Stomach smooth muscle (tissue), 2 donors: ENCODE data around the gene WIZ.

Source experiments
- H3K27ac ChIP-seq: one replicate; pipeline ENCODE4 v1.7.0; 2013; ENCODE audit warnings: mild to moderate bottlenecking, low read length, inconsistent platforms
- H3K27me3 ChIP-seq, 2 donors: one replicate each; pipeline ENCODE4 v1.7.0; 2013; ENCODE audit warnings: low read length in 2 of 2; ENCODE audit not compliant: insufficient read depth in 2 of 2, control insufficient read depth in 1 of 2
- H3K36me3 ChIP-seq, 2 donors: one replicate each; pipeline ENCODE4 v1.7.0; 2013; ENCODE audit warnings: low read length in 2 of 2; ENCODE audit not compliant: control insufficient read depth in 2 of 2, insufficient read depth in 2 of 2
- H3K4me1 ChIP-seq: one replicate; pipeline ENCODE4 v1.7.0; 2013; ENCODE audit warnings: low read length; ENCODE audit not compliant: control insufficient read depth, insufficient read depth
- H3K4me3 ChIP-seq, 2 donors: one replicate each; pipeline ENCODE4 v1.7.0; 2013; ENCODE audit warnings: low read length in 2 of 2
- H3K9ac ChIP-seq, 2 donors: one replicate each; pipeline ENCODE4 v1.7.0; 2013; ENCODE audit warnings: low read length in 2 of 2, mild to moderate bottlenecking in 1 of 2
- H3K9me3 ChIP-seq, 2 donors: one replicate each; pipeline ENCODE4 v1.7.0; 2013; ENCODE audit warnings: low read length in 2 of 2; ENCODE audit not compliant: control insufficient read depth in 2 of 2
- donor health status: healthy.
- donor health status: Pancreatic carcinoma.

The WIZ gene

DNA sequence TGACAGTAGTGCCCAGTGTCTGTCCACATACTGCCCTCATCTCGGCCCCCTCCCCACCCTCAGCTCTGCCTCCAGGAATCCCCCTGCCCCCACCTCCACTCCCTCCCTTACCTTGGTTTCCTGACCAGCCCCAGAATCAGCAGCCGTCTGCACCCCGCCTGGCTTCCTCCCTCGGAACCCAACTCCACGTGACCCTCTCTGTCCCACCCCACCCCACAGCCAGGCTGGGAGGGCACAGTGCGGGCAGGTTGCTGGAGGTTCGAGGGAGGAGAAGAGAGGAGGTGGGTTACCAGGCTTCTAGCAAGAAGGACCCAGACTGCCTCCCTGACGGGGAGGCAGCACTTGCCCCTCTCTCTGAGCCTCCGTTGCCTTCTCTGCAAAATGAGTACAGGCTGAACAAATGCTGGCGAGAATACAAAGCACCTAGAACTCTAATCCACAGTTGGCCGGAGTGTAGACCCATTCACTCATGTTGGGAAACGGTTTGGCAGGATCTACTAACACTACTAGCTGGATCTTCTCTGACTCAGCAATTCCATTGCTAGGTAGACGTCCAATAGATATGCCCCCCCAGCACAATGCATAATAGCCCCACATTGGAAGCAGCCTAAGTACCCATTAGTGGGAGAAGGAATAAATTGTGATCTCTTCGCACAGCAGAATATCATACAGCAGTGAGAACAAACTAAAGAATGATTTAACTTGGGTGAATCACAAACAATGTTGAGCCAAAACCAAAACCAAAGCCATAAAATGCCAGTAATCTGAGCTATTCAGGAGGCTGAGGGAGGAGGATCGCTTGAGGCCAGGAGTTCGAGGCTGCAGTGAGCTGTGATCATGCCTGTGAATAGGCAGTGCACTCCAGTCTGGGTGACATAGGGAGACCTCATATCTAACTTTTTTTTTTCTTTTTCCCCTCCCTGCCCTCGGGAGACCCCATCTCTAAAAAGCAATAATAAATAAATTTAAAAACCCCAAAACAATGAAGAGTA, 14.9 kb upstream of the WIZ start, which contains the start of gene RASAL3:
TSS of gene RASAL3 (minus strand) at position 151 of the 992 bp plus-strand sequence. CDS start 186 bp downstream, outside the sequence.
- H3K9me3 ChIP-seq: no peaks in the 10 kb centered on the region
- H3K9ac ChIP-seq: no peak within 1 kb of the TSS
- H3K27me3 ChIP-seq: peaks cover 21 to 34% of the 10 kb centered on the region in 2 donors
- no peak within 1 kb of the TSS for H3K27ac ChIP-seq
- H3K4me1 ChIP-seq: peaks cover 7% of the 10 kb centered on the region
- peak within 1 kb of the TSS; percentile 11 to 22 for H3K4me3 ChIP-seq
- no peaks in the 10 kb centered on the region for H3K36me3 ChIP-seq

DNA sequence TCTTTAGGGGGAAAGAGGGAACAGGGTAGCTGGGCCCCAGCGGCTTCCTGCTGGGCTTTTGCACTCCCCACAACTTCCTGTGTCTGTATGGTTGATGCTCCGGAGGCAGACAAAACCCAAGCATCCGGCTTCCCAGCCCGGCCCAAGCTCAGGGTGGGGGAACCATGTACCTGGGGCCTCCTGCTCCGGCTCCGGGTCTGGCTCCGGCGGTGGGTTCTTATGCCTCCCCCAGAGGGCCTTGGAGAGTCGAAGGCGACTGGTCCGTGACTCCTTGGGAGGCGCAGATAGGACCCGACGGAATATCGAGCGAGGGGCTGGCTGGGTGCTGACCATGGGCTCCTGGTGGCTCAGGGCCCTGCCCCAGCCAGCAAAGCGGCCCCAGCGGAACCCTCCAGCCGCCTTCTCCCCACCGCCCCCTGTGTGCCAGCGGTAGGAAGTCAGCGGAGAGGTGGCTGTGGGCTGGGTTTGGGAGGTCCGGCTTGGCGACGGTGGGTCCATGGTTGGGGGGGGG, 14.2 kb upstream of the WIZ start:
- Histone ChIP-seq H3K4me3 (peak overlapping the region in 1 of 2 donors; percentile 22), H3K36me3 (no peaks in the 10 kb centered on the region), H3K4me1 (no peaks in the 10 kb centered on the region), H3K9ac (no peak overlapping the region), H3K27ac (no peak overlapping the region), H3K27me3 (peaks cover 16 to 27% of the 10 kb centered on the region in 2 donors), H3K9me3 (no peaks in the 10 kb centered on the region)

DNA sequence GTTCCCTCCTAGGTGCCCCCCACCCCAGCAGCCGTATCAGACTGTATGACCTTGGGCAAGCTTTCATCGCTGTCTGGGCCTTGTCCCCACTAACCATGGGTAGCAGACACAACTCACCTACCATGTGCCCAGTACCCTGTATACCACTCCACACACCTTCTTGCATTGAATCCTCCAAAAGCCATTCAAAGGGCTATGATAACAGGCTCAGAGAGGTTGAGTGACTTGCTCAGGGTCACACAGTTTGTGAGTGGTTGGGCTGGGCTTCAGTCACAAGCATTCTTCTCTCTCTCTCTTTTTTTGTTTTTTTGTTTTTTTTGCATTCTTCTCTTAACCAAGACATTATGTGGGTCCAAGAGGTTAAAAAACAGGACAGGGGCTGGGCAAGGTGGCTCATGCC, 11.9 kb upstream of the WIZ start:
- no peak overlapping the region for H3K4me3 ChIP-seq
- H3K4me1 ChIP-seq: peaks cover 10% of the 10 kb centered on the region
- peaks cover 21 to 27% of the 10 kb centered on the region in 2 donors for H3K27me3 ChIP-seq
- H3K9ac ChIP-seq: no peak overlapping the region
- no peaks in the 10 kb centered on the region for H3K9me3 ChIP-seq
- no peak overlapping the region for H3K27ac ChIP-seq
- H3K36me3 ChIP-seq: no peaks in the 10 kb centered on the region

DNA sequence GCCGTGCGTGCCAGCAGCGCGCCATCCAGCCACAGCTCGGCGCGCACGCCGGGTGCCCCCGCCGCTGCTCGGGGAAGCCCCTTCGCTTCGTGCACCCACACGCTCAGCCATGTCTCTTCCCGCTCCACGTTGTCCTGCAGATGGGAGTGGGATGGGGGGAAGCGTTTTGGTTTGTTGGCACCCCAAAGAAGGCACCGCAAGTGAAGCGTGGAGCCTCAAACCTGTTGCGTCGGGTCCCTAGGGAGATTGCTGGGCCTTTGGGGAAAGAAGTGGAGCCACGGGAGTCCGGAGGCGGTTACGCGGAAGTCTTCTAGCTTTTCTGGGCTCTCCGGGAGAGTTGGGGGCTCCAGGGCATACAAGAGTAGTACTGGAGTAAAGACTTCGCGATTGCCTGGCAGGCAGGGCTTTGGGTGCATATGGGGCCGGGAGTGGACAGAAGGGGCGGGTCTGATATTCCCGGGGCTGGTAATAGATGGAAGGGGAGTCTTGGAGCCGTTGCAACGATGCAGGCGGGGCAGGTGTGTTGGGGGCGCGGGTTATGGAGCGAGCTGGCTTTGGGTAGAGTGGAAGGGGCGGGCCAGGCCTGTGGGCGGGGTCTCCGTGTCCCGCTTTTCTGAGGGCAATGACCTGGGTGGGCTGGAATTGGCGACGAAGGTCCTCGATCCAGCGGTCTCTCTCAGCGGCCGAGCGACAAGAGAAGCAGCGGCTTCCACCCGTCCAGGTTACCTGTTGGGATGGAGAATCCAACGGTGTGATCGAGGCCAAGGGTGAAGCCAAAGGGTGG, 8.1 kb upstream of the WIZ start:
- no peaks in the 10 kb centered on the region for H3K9me3 ChIP-seq
- peak overlapping the region in 1 of 2 donors; percentile 44 for H3K4me3 ChIP-seq
- H3K9ac ChIP-seq: no peak overlapping the region
- H3K36me3 ChIP-seq: no peaks in the 10 kb centered on the region
- no peak overlapping the region for H3K27ac ChIP-seq
- H3K27me3 ChIP-seq: peaks cover 37 to 41% of the 10 kb centered on the region in 2 donors
- peaks cover 22% of the 10 kb centered on the region for H3K4me1 ChIP-seq

DNA sequence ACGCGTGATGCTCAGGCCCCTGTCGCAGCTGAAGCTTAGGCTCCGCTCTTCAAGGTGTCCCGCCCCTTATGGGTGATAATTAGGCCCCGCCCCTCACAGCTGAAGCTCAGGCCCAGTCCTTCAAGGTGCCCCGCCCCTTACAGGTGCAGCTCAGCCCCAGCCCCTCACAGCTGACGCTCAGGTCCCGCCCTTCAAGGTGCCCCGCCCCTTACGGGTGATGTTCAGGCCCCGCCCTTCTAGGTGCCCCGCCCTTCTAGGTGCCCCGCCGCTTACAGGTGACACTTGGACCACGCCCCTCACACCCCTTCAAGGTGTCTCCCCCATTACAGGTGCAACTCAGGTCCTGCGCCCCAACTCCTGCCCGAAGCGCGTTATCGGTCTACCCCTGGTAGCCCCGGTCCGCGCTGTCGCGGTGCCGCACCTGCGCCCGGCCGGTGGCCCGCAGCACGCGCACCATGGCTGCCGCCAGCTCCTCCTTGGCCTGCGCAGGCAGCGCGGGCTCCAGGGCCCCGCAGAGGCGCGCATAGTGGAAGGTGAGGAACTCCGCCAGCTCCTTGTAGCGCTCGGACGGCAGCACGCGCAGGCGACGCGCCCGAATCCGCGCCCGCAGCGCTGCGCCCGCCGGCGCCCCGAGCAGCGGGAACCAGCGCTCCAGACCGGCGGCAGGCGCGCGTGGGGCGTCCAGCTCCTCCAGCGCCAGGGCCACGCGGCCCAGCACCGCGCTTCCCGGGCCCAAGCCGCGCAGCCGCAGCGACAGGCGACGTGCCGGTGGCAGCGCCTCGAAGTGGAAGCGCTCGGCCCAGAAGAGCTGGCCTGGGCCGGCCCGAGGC, 7.3 kb upstream of the WIZ start:
- H3K9me3 ChIP-seq: no peaks in the 10 kb centered on the region
- no peak overlapping the region for H3K27ac ChIP-seq
- H3K4me3 ChIP-seq: peak overlapping the region in 1 of 2 donors; percentile 44
- no peak overlapping the region for H3K9ac ChIP-seq
- peaks cover 37 to 41% of the 10 kb centered on the region in 2 donors for H3K27me3 ChIP-seq
- no peaks in the 10 kb centered on the region for H3K36me3 ChIP-seq
- H3K4me1 ChIP-seq: peaks cover 26% of the 10 kb centered on the region

DNA sequence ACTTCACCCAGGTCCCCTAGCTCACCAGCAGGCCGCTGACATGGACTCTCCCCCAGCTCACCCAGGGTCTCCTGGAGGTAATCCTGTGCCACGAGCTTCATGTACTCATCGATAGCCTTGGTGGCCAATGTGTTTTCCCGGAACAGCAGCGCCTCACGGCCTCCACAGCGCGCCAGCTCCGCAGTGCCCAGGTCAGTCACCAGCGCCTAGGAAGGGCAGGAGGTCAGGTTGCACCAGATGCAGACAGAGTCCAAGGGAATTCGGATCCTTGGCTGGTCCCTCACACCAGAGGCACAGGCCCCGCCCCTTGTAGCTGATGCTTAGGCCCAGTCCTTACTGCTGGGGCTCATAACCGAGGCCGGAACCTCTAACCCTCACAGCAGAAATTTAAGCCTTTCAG, 6.7 kb upstream of the WIZ start:
- no peaks in the 10 kb centered on the region for H3K36me3 ChIP-seq
- H3K4me1 ChIP-seq: peaks cover 26% of the 10 kb centered on the region
- no peak overlapping the region for H3K27ac ChIP-seq
- peaks cover 36 to 41% of the 10 kb centered on the region in 2 donors for H3K27me3 ChIP-seq
- H3K4me3 ChIP-seq: no peak overlapping the region
- H3K9ac ChIP-seq: no peak overlapping the region
- no peaks in the 10 kb centered on the region for H3K9me3 ChIP-seq

DNA sequence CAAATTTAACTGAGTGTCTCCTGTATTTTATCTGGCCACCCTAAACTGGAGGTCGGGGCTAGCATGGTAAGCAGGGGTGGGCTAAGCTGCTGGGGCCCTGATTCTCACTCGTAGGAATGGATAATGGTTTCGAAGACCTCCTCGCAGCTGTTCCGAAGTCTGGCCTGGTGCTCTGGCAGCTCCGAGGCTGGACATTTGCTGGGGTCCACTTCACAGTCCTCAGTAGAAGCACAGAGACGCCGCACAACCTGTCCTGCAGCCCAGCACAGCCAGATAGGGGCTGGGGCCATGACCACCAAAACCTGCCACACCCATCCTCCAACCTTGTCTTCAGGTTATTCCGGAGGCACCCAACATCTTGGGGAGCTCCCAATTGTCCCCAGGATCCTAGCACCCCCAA, 6.2 kb upstream of the WIZ start:
- H3K27ac ChIP-seq: no peak overlapping the region
- H3K9me3 ChIP-seq: no peaks in the 10 kb centered on the region
- H3K9ac ChIP-seq: no peak overlapping the region
- peaks cover 26% of the 10 kb centered on the region for H3K4me1 ChIP-seq
- H3K36me3 ChIP-seq: no peaks in the 10 kb centered on the region
- peaks cover 35 to 41% of the 10 kb centered on the region in 2 donors for H3K27me3 ChIP-seq
- no peak overlapping the region for H3K4me3 ChIP-seq

DNA sequence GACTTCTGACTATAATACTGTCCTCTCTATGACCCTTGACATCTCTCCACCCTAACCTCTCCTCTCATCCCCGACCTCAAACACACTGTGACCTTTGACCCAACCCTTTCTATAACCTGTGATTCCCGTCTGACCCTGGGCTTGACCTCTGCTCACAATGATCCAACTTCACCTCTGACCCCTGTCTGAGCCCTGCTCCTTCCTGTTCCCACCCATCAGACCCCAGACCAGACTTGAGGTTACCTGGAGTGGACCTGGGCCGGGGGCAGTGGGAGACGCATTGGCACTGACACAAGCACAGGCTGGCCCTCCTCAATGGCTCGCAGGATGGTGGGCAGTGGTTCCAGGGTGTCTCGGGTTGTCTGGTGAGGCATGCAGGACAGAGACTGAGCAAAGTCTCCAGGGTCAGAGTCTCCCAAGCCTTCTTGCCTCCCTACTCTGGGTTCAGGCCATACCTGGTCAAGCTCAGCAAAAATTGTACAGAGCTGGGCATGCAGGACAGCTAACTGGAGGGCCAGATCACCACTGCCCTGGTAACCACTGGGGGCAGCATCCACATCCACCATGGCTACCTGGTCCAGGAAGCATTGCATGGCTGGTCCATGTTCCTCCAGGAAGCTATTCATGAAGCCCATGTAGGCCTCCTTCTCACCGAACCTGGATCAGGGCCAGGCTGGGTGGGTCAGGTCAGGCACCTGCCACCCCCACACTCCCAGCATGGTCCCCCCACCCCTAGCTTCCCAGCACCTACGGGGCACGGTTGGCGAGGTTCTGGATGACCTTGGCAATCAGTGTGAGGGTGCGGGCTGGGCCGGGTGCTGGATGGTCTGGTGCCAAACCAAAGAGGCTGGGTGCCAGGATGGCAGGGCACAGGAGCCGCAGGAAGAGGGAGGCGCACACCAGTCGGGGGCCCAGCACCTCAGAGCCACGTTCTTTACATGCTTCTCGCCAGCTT, 4.4 kb upstream of the WIZ start:
- Histone ChIP-seq H3K36me3 (no peaks in the 10 kb centered on the region), H3K9me3 (no peaks in the 10 kb centered on the region), H3K4me3 (peak overlapping the region in 1 of 2 donors; percentile 8), H3K9ac (no peak overlapping the region), H3K4me1 (peaks cover 28% of the 10 kb centered on the region), H3K27ac (no peak overlapping the region), H3K27me3 (peaks cover 35 to 39% of the 10 kb centered on the region in 2 donors)

DNA sequence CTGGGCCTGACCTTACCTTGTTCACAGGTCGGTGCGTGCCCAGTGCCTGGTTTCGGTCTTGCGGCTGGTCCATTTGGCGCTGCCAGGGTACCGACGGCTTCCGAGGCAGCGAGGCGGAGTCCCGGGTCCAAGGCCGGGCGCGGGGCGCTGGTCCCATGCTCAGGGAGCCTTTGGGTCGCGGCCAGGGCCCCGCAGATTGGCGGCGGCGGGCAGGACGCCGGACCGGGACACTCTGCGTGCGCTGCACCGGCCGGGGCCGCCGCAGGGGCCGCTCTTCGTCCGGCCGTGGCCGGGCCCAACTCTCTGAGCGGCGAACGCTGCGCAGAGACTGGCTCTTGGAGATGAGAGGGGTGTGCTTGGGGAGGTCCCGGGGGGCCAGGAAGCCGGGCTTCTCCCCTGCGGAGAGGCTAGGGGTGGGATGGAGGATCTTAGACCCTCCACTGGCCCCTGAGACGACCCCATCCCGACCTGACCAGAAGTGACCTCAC, 3.4 kb upstream of the WIZ start:
- peak overlapping the region; percentile 31 for H3K27ac ChIP-seq
- H3K36me3 ChIP-seq: no peaks in the 10 kb centered on the region
- peak overlapping the region; percentile 76 to 82 for H3K4me3 ChIP-seq
- peaks cover 38% of the 10 kb centered on the region for H3K4me1 ChIP-seq
- H3K27me3 ChIP-seq: peaks cover 31 to 34% of the 10 kb centered on the region in 2 donors
- no peaks in the 10 kb centered on the region for H3K9me3 ChIP-seq
- H3K9ac ChIP-seq: peak overlapping the region; percentile 57 to 60
